Lower leg skin (tissue), 3 donors: ENCODE measurements around the gene AP3D1.

ENCODE experiments used
- POLR2A ChIP-seq, 2 donors: fragments of 450-650 bp; IDR thresholded peaks; one replicate each; pipeline ENCODE4 v1.6.1; 2016 to 2017; ENCODE audit warnings: antibody characterized with exemption in 2 of 2, mild to moderate bottlenecking in 1 of 2, moderate library complexity in 1 of 2
- TF ChIP-seq, protein P1 (sequence below), 3 donors: fragments of 450-650 bp; IDR thresholded peaks; one replicate each; pipeline ENCODE4 v1.5.1; 2016; ENCODE audit warnings: antibody characterized with exemption in 3 of 3, mild to moderate bottlenecking in 3 of 3, moderate library complexity in 2 of 3

GRCh38 chr19:2089727-2090053 lies 61.7 kb downstream of the AP3D1 start:
- TF ChIP-seq, protein P1, sequence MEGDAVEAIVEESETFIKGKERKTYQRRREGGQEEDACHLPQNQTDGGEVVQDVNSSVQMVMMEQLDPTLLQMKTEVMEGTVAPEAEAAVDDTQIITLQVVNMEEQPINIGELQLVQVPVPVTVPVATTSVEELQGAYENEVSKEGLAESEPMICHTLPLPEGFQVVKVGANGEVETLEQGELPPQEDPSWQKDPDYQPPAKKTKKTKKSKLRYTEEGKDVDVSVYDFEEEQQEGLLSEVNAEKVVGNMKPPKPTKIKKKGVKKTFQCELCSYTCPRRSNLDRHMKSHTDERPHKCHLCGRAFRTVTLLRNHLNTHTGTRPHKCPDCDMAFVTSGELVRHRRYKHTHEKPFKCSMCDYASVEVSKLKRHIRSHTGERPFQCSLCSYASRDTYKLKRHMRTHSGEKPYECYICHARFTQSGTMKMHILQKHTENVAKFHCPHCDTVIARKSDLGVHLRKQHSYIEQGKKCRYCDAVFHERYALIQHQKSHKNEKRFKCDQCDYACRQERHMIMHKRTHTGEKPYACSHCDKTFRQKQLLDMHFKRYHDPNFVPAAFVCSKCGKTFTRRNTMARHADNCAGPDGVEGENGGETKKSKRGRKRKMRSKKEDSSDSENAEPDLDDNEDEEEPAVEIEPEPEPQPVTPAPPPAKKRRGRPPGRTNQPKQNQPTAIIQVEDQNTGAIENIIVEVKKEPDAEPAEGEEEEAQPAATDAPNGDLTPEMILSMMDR (IDR thresholded peaks at IDR 0.05), result no peak
- no peak for TF ChIP-seq POLR2A (IDR thresholded peaks at IDR 0.05)
